Brain pericyte (primary cell): ENCODE measurements around the gene THBS3.
A peak's percentile ranks its signal among the peaks of the same experiment; 100 is the strongest.
"Not testable (repeated sequence)": the region's sequence is repeated elsewhere in the genome, so short reads cannot be mapped to it uniquely, and the experiment has no call there.

Experiments
- DNase-seq: peaks from one replicate; pipeline ENCODE4 v3.0.0-alpha.2; 2012; ENCODE audit warnings: low read depth, low spot score

THBS3 gene

GRCh38 chr1:155174324-155175280, 33.1 kb downstream of the THBS3 start:
- no peak for DNase-seq

DNA sequence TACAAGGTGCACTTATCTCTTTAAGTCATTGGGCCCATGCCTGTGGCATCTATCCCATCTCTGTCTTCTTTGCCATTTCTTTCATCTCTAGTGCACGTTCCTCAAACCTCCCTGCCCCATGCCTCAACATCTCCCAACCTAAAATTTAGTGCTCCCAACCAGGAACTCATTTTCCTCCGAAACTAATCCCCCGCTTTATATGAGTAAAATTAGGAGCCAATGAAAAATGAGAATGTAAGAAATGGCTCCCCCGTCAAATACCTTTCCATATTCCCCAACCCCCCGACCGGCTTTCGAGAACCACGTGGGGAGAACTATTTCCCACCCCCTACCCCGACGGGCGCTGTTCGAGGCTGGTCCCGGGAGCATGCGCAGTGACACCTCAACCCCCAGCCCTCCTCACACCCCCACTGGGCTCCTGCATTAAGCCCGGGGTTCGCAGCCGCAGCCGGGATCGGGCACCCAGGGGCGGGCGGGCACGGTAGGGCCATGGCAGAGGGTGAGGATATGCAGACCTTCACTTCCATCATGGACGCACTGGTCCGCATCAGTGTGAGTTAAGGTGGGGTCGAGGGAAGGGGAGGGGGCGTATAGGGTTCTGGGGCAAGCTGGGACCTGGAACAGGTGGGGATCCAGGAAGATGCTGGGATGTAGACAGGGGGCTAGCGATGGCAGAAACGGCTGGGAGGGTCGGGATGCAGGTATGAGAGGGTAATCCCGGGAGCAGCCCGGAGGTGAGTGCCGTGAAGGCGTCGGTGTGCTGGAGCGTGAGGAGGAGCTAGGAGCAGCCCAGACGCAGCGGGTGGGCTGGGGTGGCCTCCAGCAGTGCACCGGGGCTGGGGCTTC, 34.0 kb downstream of the THBS3 start, which contains the start of gene TRIM46:
Gene TRIM46 (plus strand): TSS at position 372 of the 846 bp plus-strand sequence. CDS start 118 bp downstream, at position 490.
- no peak for DNase-seq

DNA sequence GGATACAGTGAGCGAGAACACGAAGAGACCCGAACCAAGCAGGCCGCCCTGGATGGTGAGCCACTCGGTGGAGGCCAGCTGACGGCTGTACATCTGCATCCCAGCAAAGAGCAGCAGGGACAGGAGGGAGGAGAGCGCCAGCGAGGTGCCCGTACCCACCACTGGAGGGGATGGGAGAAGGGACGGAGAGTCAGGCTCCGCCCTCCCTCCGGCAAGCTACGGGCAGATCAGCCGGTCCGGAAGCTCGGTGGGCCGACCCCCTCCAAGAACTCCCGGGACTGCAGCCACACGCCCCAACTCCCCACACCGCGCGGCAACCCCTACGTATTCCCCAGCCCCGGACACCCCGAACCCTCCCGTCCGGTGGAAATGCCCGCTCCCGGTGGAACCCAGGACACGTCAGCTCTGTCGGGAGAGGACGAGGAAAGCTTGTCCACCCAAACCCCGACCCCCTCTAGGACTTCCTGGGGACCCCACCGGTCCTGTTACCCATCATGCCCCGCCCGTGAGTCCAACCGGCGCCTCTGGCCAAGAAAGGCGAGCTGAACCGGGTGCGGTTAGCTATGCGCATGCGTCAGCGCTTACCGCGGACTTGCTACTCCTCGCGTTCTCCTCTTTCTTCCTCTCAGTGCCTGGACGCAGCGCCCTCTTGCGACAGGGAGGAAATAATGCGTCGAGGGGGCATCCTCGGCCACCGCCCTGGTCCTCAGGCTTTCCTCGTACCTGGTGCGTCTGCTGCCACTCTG, 34.8 kb downstream of the THBS3 start, which contains the start of gene KRTCAP2:
Gene KRTCAP2 (minus strand): TSS at position 573 of the 746 bp plus-strand sequence. CDS start 80 bp downstream, at position 493.
- peak; percentile 81 for DNase-seq

DNA sequence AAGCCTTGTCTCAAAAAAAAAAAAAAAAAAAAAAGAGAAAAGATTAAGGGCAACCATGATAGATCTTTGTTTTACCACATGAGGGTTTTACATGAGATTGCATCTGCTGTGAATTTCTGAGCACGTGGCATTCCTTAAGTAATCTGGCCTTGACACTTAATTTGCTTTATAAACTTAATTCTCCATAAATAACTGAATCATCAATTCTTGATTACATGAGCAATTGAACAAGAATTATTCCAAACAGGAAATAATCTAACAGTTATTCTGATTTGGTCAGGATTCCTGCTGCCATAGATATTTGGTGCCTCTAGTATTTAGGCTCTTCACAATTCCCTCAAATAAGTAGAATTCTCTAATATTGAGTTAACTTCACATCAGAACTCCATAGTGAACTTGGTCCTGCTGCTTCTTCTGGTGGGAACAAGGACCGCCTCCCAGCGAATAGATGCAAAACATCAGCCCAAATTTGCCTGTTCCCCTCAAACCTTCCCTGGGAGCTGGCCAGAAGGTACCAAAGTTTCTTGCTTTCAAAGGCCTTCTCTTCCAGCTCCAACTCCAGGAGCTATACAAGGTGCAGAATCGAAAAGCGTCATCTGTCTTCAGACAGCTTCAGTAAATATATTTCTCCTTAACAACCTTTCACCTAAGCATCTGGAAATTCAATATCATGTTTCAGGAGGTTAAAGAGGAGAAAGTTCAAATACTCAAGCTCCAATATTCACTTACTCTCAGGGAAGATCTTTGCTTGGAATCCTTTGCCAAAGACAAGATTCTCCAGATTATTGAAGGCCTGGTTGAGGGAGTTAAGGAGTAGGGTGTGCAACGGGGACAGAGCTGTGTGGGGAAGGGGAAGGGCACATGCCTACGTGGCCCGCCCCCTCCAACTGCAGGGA, 35.6 kb downstream of the THBS3 start:
- DNase-seq, result no peak

DNA sequence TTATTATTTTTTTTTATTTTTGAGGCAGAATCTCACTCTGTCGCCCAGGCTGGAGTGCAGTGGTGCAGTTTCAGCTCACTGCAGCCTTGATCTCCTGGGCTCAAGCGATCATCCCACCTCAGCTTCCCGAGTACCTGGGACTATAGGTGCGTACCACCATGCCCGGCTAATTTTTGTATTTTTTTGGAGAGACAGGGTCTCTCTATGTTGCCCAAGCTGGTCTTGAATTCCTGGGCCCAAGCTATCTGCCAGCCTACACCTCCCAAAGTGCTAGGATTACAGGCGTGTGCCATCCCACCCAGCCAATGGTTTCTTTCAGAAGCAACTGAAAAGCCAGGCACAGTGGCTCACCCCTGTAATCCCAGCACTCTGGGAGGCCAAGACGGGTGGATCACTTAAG, 36.9 kb downstream of the THBS3 start:
- DNase-seq, result no peak

- DNase-seq, result no peak
Measured at GRCh38 chr1:155170101-155170785, 37.5 kb downstream of the THBS3 start.

DNA sequence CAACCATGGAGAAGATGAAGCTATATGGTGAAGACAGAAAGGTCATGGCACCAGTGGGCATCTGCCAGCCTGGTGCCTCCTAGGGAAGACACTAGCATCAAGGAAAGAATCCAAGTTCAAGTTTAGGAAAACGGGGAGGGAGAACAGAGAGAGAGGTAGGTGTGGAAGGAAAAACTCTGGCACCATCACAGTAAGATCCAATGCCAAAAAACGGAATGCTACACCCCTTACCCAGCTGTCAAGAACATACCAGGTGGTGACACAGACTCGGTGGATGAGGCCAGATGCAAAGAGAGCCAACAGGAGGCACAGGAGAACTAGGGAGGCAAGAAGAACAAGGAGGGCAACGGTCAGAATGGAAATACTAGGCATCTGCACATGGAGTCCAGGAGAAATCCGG, 38.2 kb downstream of the THBS3 start:
- DNase-seq, result no peak

DNA sequence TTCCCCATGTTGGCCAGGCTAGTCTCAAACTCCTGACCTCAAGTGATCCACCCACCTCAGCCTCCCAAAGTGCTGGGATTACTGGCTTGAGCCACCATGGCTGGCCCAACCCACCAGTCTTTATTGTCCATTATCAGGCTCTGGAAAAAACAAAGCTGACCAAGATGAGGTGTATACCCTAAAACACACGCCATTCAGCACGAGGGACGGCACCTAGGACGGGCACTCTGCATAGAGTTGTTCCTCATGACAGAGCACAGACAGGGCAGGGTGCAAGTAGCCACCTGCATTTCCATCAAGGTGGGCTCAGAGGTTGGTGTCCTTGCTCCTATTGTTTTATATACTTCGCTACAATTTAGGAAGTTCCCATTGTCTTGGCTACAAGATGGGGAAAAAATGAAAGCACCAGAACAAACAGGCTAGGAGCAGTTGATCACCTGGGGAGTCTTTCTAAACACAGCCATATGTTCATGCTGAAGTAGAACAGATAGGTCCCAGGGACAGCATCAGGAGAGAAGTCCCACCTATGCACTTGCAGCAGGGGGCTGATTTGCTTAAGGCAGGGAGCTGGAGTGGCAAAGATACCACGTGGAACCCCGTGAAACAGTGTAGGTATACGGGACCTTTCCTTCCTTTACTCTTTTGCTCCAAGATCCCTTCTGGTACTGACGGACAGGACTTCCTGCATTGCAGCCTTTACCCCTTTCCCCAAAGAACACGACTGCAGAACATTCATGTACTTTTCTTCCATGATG, 39.1 kb downstream of the THBS3 start:
- DNase-seq, result no peak

DNA sequence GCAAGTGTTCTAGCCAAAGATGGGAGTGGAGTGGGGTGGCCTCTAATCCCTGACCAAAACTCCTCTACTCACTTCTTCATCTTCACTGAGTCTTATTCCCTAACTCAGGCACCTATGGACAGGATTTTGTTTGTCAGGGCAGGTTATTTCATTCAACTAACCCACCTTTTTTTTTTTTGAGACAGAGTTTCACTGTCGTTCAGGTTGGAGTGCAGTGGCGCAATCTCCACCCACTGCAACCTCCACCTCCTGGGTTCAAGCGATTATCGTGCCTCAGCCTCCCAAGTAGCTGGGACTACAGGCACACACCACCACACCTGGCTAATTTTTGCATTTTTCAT, 39.6 kb downstream of the THBS3 start:
- not testable (repeated sequence) for DNase-seq

GRCh38 chr1:155167166-155168104, 40.3 kb downstream of the THBS3 start:
- peak; percentile 56 for DNase-seq

- DNase-seq, result no peak
Measured at GRCh38 chr1:155166471-155167165, 41.1 kb downstream of the THBS3 start.

DNA sequence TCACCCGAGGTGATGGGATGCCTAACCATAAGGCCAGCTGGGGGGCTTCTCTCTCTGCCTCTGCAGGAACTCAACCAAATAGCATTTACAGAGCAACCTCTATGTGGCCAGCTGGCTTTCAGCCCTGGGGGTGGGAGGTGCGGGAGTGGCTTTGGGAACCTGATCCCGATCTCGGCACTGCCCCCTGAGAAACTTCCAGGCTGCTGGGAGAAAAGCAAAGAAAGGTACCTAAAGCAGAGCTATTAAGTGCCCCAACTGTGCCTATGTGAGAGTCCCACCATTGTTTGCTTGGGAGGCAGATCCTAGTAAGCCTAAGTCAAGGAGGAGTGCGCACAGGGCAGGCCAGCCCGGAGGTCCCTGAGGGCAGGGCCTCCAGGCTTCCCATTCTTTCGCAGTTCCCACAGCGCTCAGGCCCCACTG, 41.6 kb downstream of the THBS3 start:
- DNase-seq, result no peak

GRCh38 chr1:155164625-155165024, 43.1 kb downstream of the THBS3 start:
- not testable (repeated sequence) for DNase-seq

DNA sequence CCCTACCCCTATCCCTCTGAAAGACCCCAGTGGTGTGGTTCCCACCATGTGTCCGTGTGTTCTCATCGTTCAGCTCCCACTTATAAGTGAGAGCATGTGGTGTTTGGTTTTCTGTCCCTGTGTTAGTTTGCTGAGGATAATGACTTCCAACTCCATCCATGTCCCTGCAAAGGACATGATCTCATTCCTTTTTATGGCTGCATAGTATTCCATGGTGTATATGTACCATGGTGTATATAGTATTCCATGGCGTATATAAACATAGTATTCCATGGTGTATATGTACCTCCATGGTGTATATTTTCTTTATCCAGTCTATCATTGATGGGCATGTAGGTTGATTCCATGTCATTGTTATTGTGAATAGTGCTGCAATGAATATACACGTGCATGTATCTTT, 43.9 kb downstream of the THBS3 start:
- not testable (repeated sequence) for DNase-seq

GRCh38 chr1:155162631-155163030, 45.1 kb downstream of the THBS3 start:
- DNase-seq, result not testable (repeated sequence)

DNA sequence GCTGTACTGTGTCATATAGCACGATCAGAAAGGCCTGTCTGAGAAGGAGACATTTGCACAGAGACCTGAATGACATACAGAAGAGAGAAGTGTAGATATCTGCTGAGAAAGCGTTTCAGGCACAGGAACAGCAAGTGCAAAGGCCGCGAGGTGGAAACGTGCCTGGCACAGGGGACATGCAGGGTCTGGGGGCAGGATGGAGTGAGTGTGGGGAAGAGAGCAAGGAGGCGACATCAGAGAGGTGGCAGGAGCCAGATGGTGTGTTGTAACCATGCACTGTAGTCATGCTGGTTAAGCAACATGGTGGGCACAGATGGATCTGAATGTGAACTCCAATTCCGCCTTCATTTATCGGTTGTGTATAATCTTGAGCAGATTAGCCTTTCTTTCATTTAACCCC, 47.6 kb downstream of the THBS3 start:
- no peak for DNase-seq

- no peak for DNase-seq
Measured at GRCh38 chr1:155158991-155159390, 48.7 kb downstream of the THBS3 start.
